NCI-H345 (cell line): ENCODE results near the gene SPAG16.

ENCODE experiments used
- DNase-seq: peaks from one replicate; lab custom pipeline; 2025; lab: John Stamatoyannopoulos, UW

SPAG16 gene

GRCh38 chr2:214180071-214180470 is 895.8 kb downstream of the SPAG16 start:
- DNase-seq = no peak

DNA sequence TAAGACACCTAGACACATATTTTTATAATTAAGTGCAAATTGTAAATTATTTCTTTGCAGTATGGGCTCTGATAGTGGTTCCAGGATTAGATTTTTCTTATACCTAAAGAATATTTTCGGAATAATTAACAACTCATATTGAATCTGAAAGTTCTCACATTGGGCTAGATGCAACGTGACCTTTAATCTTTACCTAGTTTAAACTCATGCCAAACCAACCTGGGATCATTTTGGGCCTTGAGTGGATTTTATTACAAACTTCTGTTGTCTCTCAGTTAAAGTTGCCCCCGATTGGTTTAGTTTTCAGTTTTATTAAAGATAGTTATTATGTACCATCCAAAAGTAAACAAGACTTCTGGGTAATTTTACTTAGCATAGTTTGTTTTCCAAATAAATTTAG is 896.4 kb downstream of the SPAG16 start:
- no peak for DNase-seq

DNA sequence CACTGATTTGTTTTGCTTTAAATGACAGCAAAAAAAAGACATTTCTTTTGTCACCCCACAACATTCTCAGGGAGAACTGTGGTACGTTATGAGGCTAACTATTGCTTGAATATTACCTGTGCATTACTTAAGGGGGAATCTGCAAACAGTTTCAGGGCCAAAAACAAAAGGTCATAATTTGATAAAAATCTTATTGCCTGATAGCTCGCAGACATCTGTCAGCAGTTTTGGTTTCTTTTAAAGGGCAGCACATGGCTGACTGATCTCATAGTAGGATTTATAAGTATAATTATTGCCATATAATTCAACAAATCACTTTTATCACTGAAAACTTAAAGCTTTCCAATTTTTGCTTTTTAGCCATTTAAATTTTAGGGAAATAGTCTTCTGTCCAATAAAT is 900.2 kb downstream of the SPAG16 start:
- DNase-seq = no peak

GRCh38 chr2:214185546-214185945 is 901.3 kb downstream of the SPAG16 start:
- DNase-seq = no peak

- no peak for DNase-seq
Measured at GRCh38 chr2:214192711-214193110, 908.4 kb downstream of the SPAG16 start.

GRCh38 chr2:214193943-214194342 is 909.7 kb downstream of the SPAG16 start:
- no peak for DNase-seq

DNA sequence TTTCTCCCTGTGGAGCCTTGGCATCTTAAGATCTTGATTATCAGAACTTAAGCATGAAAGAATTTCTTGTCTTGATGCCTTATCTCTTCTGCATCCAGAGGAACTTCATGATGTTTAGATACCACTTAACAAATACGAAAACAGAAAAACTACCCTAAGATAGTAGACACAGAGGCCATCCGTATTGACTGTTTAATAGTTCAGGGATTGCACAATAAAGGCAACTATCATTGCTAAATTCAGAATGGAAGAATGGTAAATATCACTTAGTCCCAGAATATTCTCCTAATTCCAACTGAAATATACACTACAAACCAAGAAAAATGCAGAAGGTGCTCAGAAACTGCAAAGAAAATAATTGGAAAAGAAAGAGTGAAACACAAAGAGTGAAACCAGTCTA is 912.0 kb downstream of the SPAG16 start:
- DNase-seq = no peak

DNA sequence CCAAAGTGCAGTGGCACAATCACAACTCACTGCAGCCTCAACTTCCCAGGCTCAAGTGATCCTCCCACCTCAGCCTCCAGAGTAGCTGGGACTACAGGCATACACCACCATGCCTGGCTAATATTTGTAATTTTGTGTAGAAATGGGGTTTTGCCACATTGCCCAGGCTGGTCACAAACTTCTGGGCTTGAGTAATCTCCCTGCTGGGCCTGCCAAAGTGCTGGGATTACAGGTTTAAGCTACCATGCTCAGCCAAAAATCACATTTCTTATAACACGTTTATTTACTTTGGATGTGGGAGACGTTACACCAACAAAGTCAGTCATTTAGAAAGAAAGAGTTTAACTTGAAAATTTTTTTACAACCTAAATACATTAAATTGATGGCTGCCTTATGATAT is 917.6 kb downstream of the SPAG16 start:
- DNase-seq = no peak

- DNase-seq = no peak
Measured at GRCh38 chr2:214203214-214203613, 919.0 kb downstream of the SPAG16 start.

GRCh38 chr2:214203744-214204289 is 919.6 kb downstream of the SPAG16 start:
- DNase-seq = no peak

DNA sequence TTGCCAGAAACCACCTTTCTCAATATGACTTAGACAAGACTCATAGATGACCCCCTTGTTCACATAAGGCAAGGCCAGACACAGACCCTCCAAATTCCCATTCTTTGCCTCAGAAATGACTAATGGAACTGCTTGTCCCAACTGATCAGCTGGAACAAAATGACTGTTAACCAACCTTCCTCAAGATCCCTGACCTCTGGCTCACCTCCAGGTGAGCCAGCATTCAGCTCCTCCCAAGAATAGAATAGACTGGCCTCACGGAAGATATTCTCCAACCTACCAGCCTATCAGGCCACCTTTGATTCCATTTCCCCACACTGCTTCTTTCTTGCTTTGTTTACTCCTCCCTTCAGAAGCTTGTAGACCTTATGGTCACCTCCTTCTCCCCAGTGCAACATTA is 930.8 kb downstream of the SPAG16 start:
- DNase-seq = no peak

DNA sequence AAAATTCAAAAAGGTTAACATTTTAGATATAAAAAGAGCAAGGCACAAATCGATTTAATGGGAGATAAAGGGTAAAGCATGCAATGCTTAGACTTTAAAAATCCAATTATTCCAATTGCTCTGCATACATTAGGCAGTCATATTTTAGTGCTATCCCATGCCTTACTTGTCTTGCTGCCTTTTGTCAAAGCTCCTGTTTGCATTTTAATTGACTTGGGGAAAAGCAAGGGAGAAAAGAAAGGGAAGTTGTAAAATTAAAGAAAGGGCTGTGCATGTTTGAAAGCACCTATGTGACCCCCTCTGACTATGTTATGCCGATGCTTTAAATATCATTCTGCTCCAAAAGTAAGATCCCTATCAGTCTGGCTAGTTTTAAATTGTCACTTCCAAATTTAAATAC is 932.9 kb downstream of the SPAG16 start:
- no peak for DNase-seq

GRCh38 chr2:214217599-214217998 is 933.3 kb downstream of the SPAG16 start:
- DNase-seq = no peak

- DNase-seq = no peak
Measured at GRCh38 chr2:214220251-214220650, 936.0 kb downstream of the SPAG16 start.

- no peak for DNase-seq
Measured at GRCh38 chr2:214226061-214226460, 941.8 kb downstream of the SPAG16 start.

GRCh38 chr2:214232271-214232670 is 948.0 kb downstream of the SPAG16 start:
- no peak for DNase-seq

DNA sequence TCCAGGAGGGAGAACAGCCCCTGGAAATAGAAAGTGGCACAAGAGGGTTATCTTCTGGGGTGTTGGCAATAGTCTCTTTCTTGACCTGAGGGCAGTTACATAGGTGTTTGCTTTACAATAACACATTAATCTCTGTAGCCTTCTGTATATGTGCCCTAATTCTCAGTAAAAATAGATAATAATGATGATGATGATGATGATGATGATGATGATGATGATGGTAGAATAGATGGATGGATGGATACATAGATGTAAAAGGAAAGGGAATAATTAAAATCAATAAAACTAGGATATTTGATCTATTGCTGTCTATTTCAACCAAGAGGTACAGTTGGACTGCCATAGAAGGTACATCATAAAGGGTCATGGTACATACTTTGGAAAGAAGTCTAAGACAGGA is 948.9 kb downstream of the SPAG16 start:
- no peak for DNase-seq

DNA sequence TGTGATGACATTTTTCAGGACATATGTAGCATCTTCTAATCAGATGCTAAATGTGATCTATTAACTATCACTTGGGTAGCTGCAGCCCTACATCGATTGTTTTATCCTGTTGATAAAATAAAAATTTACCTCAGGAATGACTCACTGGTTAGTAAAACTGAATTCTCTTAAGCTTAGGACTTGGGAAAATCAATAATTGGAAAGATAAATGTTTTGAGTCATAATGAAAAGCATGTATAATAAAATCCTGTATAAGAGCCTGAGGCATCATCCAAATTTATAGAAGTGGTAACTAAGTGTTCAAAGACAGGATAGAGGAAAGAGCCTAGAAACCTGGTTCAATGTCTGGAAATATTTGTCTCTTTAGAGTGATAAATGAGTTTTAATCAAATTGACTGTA is 958.5 kb downstream of the SPAG16 start:
- DNase-seq = no peak

- no peak for DNase-seq
Measured at GRCh38 chr2:214244847-214245246, 960.6 kb downstream of the SPAG16 start.

- DNase-seq = no peak
Measured at GRCh38 chr2:214246417-214246816, 962.2 kb downstream of the SPAG16 start.

DNA sequence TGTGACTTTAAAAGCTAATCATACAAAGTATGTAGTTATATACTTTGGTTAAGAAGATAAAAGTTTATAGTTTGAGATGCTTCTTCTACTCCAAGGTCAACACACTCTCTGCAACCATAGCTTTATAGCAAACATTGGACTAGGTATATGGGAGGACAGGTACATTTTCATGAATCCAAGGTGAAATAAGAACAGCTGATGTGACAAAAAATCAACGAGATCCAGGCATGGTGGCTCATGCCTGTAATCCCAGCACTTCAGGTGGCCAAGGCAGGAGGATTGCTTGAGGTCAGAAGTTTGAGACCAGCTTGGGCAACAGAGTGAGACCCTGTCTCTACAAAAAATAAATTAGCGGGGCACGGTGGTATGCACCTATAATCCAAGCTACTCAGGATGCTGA is 963.3 kb downstream of the SPAG16 start:
- no peak for DNase-seq

- DNase-seq = no peak
Measured at GRCh38 chr2:214255046-214255445, 970.8 kb downstream of the SPAG16 start.

GRCh38 chr2:214261683-214262082 is 977.4 kb downstream of the SPAG16 start:
- no peak for DNase-seq

- DNase-seq = no peak
Measured at GRCh38 chr2:214264171-214264570, 979.9 kb downstream of the SPAG16 start.

GRCh38 chr2:214265991-214266489 is 981.8 kb downstream of the SPAG16 start:
- no peak for DNase-seq
